GM19397 (cell line): ENCODE data around the gene ZNF835.
"Not testable (repeated sequence)": the region's sequence is repeated elsewhere in the genome, so short reads cannot be mapped to it uniquely, and the experiment has no call there.

Experiments
- ATAC-seq: cut with Tn5 transposase; IDR thresholded peaks from one replicate; pipeline ENCODE4 v1.9.1; 2021; ENCODE audit warnings: mild to moderate bottlenecking, moderate library complexity; ENCODE audit not compliant: unreplicated experiment

The ZNF835 gene

GRCh38 chr19:56671613-56671994, at the start of gene ZNF835:
ZNF835 (minus strand) TSS chr19:56671757; CDS start chr19:56665198, 6,559 bp downstream.
- ATAC-seq = no peak

GRCh38 chr19:56720281-56720680, 48.7 kb upstream of the ZNF835 start:
- no peak for ATAC-seq

GRCh38 chr19:56718231-56718630, 46.7 kb upstream of the ZNF835 start:
- no peak for ATAC-seq

- ATAC-seq = no peak
Measured at GRCh38 chr19:56712611-56713276, 41.2 kb upstream of the ZNF835 start.

GRCh38 chr19:56710437-56710836, 38.9 kb upstream of the ZNF835 start:
- ATAC-seq = no peak

GRCh38 chr19:56707821-56708220, 36.3 kb upstream of the ZNF835 start:
- ATAC-seq = no peak

- no peak for ATAC-seq
Measured at GRCh38 chr19:56705939-56706338, 34.4 kb upstream of the ZNF835 start.

- ATAC-seq = no peak
Measured at GRCh38 chr19:56701895-56702294, 30.3 kb upstream of the ZNF835 start.

- ATAC-seq = no peak
Measured at GRCh38 chr19:56699552-56699951, 28.0 kb upstream of the ZNF835 start.

- no peak for ATAC-seq
Measured at GRCh38 chr19:56692206-56692895, 20.8 kb upstream of the ZNF835 start.

- ATAC-seq = no peak
Measured at GRCh38 chr19:56690670-56691069, 19.1 kb upstream of the ZNF835 start.

GRCh38 chr19:56689198-56689597, 17.6 kb upstream of the ZNF835 start:
- no peak for ATAC-seq

- no peak for ATAC-seq
Measured at GRCh38 chr19:56687031-56687430, 15.5 kb upstream of the ZNF835 start.

GRCh38 chr19:56683116-56683515, 11.6 kb upstream of the ZNF835 start:
- ATAC-seq = no peak

GRCh38 chr19:56681702-56682101, 10.1 kb upstream of the ZNF835 start:
- ATAC-seq = no peak

GRCh38 chr19:56678205-56678604, 6.6 kb upstream of the ZNF835 start:
- no peak for ATAC-seq

GRCh38 chr19:56672610-56673009, 1.1 kb upstream of the ZNF835 start:
- not testable (repeated sequence) for ATAC-seq

- ATAC-seq = no peak
Measured at GRCh38 chr19:56670961-56671612, 470 bp downstream of the ZNF835 start.

GRCh38 chr19:56670401-56670960, 1.1 kb downstream of the ZNF835 start:
- ATAC-seq = no peak

GRCh38 chr19:56668676-56669075, 2.9 kb downstream of the ZNF835 start:
- ATAC-seq = no peak

GRCh38 chr19:56667311-56667870, 4.2 kb downstream of the ZNF835 start:
- no peak for ATAC-seq
